Activated CD4-positive, alpha-beta T cell treated with anti-CD3 and anti-CD28 coated beads, Interleukin-2, amount 50 U/mL, for 24 hours (primary cell): Measurements from ENCODE around the gene ATRNL1.

Experiments
- DNase-seq, 2 donors: peaks; one replicate each; pipeline ENCODE4 v3.0.0-alpha.2; 2020; ENCODE audit warnings: low read depth in 1 of 2, low spot score in 1 of 2

Gene ATRNL1

DNA sequence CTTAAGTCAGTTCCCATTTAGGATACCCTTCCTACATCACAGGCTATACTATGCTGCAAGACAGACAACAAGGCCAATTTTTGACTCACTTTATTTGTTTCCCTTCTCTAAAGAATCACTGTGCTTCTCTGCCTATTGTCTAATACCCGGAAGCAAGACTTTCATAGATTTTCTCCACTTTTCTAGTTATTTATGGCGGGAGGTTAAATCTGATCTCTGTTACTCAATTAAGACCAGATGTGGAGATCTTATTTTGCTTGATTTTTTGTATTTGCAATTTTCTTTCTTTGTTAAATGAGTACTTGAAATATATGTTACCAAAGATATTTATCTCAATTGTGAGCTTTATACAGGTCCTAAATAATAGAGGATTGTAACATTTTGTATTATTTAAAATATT lies 511.5 kb downstream of the ATRNL1 start:
- no peak for DNase-seq

DNA sequence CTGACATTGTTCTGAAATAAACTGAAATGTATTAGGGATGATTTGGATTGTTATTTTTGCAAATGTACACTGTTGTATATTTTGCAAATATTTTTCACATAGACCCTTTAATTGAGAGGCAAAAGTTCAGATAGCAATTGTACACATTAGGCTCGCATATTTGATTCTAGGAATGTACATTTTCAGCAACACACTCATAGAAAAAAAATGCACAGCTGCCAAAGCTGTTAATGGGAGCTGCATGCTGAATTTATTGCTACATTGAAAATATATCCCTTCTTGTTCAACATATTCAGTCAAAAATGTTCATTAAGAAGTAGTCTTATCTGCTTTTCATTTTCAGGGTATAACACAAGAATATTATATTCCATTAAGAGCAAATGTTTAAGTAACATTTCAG lies 512.9 kb downstream of the ATRNL1 start:
- DNase-seq, result no peak

DNA sequence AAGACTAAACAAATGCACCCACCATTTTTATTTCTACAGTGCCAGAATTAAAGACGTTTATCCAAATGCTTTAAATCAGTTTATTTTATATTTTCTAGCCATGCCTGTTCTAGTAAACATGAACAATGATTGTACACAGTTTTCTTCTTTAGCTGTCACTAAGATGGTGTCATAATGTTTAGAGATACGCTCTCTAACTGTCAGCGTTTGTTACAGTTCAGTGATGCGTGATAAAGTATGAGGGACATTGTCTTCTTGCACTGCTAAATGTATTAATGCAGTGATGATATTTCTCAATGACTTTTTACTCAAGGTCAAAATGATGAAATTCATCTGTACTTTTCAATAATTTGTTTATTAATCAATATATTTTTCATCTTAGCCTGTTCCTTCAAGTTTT lies 513.6 kb downstream of the ATRNL1 start:
- DNase-seq, result no peak

- no peak for DNase-seq
Observed at GRCh38 chr10:115624448-115624847, 531.3 kb downstream of the ATRNL1 start.

GRCh38 chr10:115628616-115629015 lies 535.5 kb downstream of the ATRNL1 start:
- DNase-seq, result no peak

- DNase-seq, result no peak
Observed at GRCh38 chr10:115638246-115638645, 545.1 kb downstream of the ATRNL1 start.

GRCh38 chr10:115649217-115649616 lies 556.1 kb downstream of the ATRNL1 start:
- no peak for DNase-seq

- no peak for DNase-seq
Observed at GRCh38 chr10:115653473-115653872, 560.3 kb downstream of the ATRNL1 start.

DNA sequence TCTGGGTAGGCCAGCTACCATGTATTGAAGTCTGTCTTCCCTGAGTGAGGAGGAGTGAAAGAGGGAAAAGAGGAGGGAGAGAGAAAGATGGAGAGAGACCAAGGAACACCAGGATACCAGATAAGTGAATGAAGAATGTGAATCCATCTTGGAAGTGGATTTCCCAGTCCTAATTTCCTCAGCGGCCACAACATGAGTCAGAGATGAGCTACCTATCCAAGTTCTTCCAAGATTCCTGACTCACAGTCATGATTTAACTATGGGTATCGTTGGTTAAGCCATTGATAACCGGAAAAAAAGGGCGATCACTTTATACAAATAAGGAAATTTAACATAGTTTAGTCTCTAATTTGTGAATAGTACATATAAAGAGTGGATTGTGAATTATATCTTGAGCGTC lies 561.8 kb downstream of the ATRNL1 start:
- DNase-seq, result no peak

- no peak for DNase-seq
Observed at GRCh38 chr10:115657161-115657860, 564.1 kb downstream of the ATRNL1 start.

DNA sequence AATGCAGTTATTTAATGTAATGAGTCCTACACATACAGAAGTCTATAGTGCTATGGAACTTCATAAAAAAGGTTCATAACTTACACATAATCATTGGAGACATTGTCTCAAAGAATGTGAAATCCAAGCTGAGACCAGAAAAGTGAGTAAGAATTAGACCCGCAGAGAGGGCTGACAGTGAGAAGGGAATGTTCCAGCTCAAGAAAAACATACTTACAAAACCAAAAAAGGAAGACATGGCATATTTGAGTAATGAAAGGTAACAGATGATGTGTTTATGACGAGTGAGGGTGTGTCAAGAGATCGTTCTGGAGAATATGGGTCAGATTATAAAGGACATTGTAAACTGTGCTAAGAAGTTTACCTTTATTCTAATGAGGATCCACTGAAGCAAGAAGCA lies 566.5 kb downstream of the ATRNL1 start:
- DNase-seq, result no peak

- no peak for DNase-seq
Observed at GRCh38 chr10:115660391-115660790, 567.2 kb downstream of the ATRNL1 start.

GRCh38 chr10:115662422-115662821 lies 569.3 kb downstream of the ATRNL1 start:
- no peak for DNase-seq

GRCh38 chr10:115665549-115665948 lies 572.4 kb downstream of the ATRNL1 start:
- DNase-seq, result no peak

- DNase-seq, result no peak
Observed at GRCh38 chr10:115674496-115674895, 581.3 kb downstream of the ATRNL1 start.

- no peak for DNase-seq
Observed at GRCh38 chr10:115696747-115697146, 603.6 kb downstream of the ATRNL1 start.

- DNase-seq, result no peak
Observed at GRCh38 chr10:115706026-115706425, 612.9 kb downstream of the ATRNL1 start.

GRCh38 chr10:115706488-115707076 lies 613.4 kb downstream of the ATRNL1 start:
- DNase-seq, result no peak

DNA sequence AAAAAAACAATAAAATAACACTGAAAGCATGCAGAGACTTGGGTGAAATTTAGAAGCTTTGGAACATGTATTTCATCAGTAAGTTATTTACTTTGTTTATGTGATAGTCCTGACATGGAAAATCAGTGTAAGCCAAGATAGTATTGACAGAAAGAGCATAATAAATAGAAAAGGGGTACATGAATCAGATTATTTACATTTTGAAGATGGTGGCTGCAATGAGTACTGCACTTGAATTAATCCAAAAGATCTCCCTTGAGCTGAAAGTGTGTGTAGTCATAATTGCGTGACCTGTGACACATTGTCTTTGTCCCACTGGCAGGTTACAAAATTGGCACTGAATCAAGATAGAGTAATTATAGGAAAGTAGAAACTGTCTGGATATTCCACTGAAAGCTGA lies 617.0 kb downstream of the ATRNL1 start:
- no peak for DNase-seq

DNA sequence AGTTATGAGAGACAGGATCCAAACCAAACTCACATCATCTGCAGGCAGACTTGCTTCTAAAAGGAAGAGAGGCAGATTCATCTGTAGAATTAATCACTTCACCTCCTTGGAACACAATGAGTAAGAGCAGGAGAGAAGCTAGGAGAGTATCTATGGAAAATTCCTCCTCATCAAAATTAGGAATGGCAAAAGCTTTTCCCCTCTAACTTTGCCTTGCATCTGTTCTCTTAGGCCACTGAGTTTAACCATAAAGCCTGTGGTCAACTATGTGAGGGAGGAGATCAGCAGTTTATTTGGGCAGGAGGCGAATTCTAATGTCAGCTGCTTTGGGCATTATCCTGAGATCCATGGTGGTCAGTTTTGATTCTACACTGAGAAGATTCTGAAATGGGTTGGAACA lies 618.1 kb downstream of the ATRNL1 start:
- DNase-seq, result no peak

- no peak for DNase-seq
Observed at GRCh38 chr10:115720121-115720520, 627.0 kb downstream of the ATRNL1 start.

- no peak for DNase-seq
Observed at GRCh38 chr10:115727129-115727528, 634.0 kb downstream of the ATRNL1 start.

DNA sequence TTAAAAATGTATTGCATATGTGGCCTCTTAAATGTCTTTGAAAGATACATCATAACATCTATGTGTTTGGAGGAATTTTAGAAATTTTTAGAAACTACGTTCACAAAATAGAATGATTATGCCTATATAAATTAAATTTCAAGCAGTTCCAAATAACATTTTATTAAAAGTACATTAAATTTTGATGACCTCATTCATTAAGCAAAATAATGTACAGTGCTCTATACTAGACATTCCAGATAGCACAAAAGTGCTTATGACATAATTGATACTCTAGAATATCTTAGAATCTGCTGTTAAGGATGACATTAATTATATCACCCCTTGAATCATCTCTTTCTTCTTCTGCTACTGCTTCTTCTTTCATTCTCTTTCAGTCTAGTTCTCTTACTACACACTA lies 650.9 kb downstream of the ATRNL1 start:
- no peak for DNase-seq
